Activated T-helper 2 cell treated with anti-CD3 and anti-CD28 coated beads, Interferon-gamma antibody, Interleukin-2, Interleukin-4, amounts not matched to agents 10 μg/mL and 5 μg/mL and 100 μg/mL, durations not matched to agents 14 hours and 24 hours and 36 hours (primary cell): Measurements from ENCODE around the gene EHF. TPM values are rescaled to one million over a fixed set of nuclear protein-coding genes. Genes with fewer than 3 reads are reported as not detected.

Experiments used
- DNase-seq: peaks from one replicate; pipeline ENCODE4 v3.0.0; 2021; ENCODE audit warnings: low spot score
- H3K27ac Mint-ChIP-seq: one replicate; pipeline ENCODE4 v1.8.0; 2021; ENCODE audit warnings: mixed read lengths
- H3K27me3 Mint-ChIP-seq: one replicate; pipeline ENCODE4 v1.8.0; 2021; ENCODE audit warnings: low read depth, mixed read lengths
- H3K36me3 Mint-ChIP-seq: one replicate; pipeline ENCODE4 v1.8.0; 2021; ENCODE audit warnings: low read depth, mixed read lengths
- H3K4me1 Mint-ChIP-seq: one replicate; pipeline ENCODE4 v1.8.0; 2021; ENCODE audit warnings: low read depth, mixed read lengths
- H3K4me3 Mint-ChIP-seq: one replicate; pipeline ENCODE4 v1.8.0; 2021; ENCODE audit warnings: low read depth, mild to moderate bottlenecking, moderate library complexity, mixed read lengths
- H3K9me3 Mint-ChIP-seq: one replicate; pipeline ENCODE4 v1.8.0; 2021; ENCODE audit warnings: mixed read lengths
- intact Hi-C: fragments of 100-400 bp; cut with micrococcal nuclease; formaldehyde crosslinking; loops from one replicate; pipeline ENCODE4 v1.15.1; 2023
- total RNA-seq: library from RNA; stranded (reverse); gene quantifications from 2 replicates; pipeline ENCODE4 v1.2.3, GENCODE V29; 2022

Gene EHF
- total RNA-seq, 1 donor from 2014 or later = not detected

- no peak for DNase-seq
- intact Hi-C loops = no loop called here
- Mint-ChIP-seq H3K27me3 (peaks cover 43% of the 10 kb centered on the region), H3K36me3 (no peaks in the 10 kb centered on the region), H3K9me3 (no peaks in the 10 kb centered on the region), H3K27ac (no peak overlapping the region), H3K4me3 (no peak overlapping the region), H3K4me1 (peaks cover 8% of the 10 kb centered on the region)
Measured at GRCh38 chr11:34619062-34619516, 1.8 kb upstream of the EHF start.

- no peaks in the 10 kb centered on the region for H3K36me3 Mint-ChIP-seq
- peaks cover 42% of the 10 kb centered on the region for H3K27me3 Mint-ChIP-seq
- H3K4me1 Mint-ChIP-seq = no peaks in the 10 kb centered on the region
- no peak for DNase-seq
- no peaks in the 10 kb centered on the region for H3K9me3 Mint-ChIP-seq
- intact Hi-C loops = no loop called here
- no peak overlapping the region for H3K27ac Mint-ChIP-seq
- H3K4me3 Mint-ChIP-seq = no peak overlapping the region
Measured at GRCh38 chr11:34620202-34620601, 691 bp upstream of the EHF start.

GRCh38 chr11:34621876-34622275 is 983 bp downstream of the EHF start:
- no peak for DNase-seq
- H3K36me3 Mint-ChIP-seq = no peaks in the 10 kb centered on the region
- no peak overlapping the region for H3K27ac Mint-ChIP-seq
- H3K27me3 Mint-ChIP-seq = peaks cover 50% of the 10 kb centered on the region
- intact Hi-C loops = no loop called here
- H3K4me1 Mint-ChIP-seq = peaks cover 5% of the 10 kb centered on the region
- no peaks in the 10 kb centered on the region for H3K9me3 Mint-ChIP-seq
- no peak overlapping the region for H3K4me3 Mint-ChIP-seq

GRCh38 chr11:34623463-34623862 is 2.6 kb downstream of the EHF start:
- H3K27ac Mint-ChIP-seq = no peak overlapping the region
- H3K4me1 Mint-ChIP-seq = peaks cover 5% of the 10 kb centered on the region

GRCh38 chr11:34624069-34624468 is 3.2 kb downstream of the EHF start:
- Mint-ChIP-seq H3K27me3 (peaks cover 51% of the 10 kb centered on the region), H3K9me3 (no peaks in the 10 kb centered on the region), H3K4me3 (no peak overlapping the region), H3K4me1 (peaks cover 5% of the 10 kb centered on the region), H3K36me3 (no peaks in the 10 kb centered on the region), H3K27ac (no peak overlapping the region)
- intact Hi-C loops = no loop called here
- DNase-seq = no peak

More at GRCh38 chr11:34623463-34623862, 2.6 kb downstream of the EHF start:
- DNase-seq = no peak
- H3K27me3 Mint-ChIP-seq = peaks cover 45% of the 10 kb centered on the region
- no peaks in the 10 kb centered on the region for H3K9me3 Mint-ChIP-seq
- H3K36me3 Mint-ChIP-seq = no peaks in the 10 kb centered on the region
- H3K4me3 Mint-ChIP-seq = no peak overlapping the region
- intact Hi-C loops = no loop called here

GRCh38 chr11:34625576-34625975 is 4.7 kb downstream of the EHF start:
- intact Hi-C loops = no loop called here
- no peak for DNase-seq
- Mint-ChIP-seq H3K27ac (no peak overlapping the region), H3K4me3 (no peak overlapping the region), H3K36me3 (no peaks in the 10 kb centered on the region), H3K9me3 (no peaks in the 10 kb centered on the region), H3K27me3 (peaks cover 49% of the 10 kb centered on the region), H3K4me1 (peaks cover 5% of the 10 kb centered on the region)

- DNase-seq = no peak
- Mint-ChIP-seq H3K36me3 (no peaks in the 10 kb centered on the region), H3K4me3 (no peak overlapping the region), H3K9me3 (no peaks in the 10 kb centered on the region), H3K27me3 (peaks cover 47% of the 10 kb centered on the region), H3K27ac (no peak overlapping the region), H3K4me1 (peaks cover 5% of the 10 kb centered on the region)
- intact Hi-C loops = no loop called here
Measured at GRCh38 chr11:34626393-34626792, 5.5 kb downstream of the EHF start.

GRCh38 chr11:34627197-34627596 is 6.3 kb downstream of the EHF start:
- Mint-ChIP-seq H3K27me3 (peaks cover 44% of the 10 kb centered on the region), H3K4me1 (peaks cover 5% of the 10 kb centered on the region), H3K9me3 (no peaks in the 10 kb centered on the region), H3K27ac (no peak overlapping the region), H3K36me3 (no peaks in the 10 kb centered on the region), H3K4me3 (no peak overlapping the region)
- intact Hi-C loops = no loop called here
- DNase-seq = no peak

- no peak for DNase-seq
- Mint-ChIP-seq H3K9me3 (no peaks in the 10 kb centered on the region), H3K4me1 (peaks cover 18% of the 10 kb centered on the region), H3K27me3 (peaks cover 39% of the 10 kb centered on the region), H3K36me3 (no peaks in the 10 kb centered on the region), H3K4me3 (no peak overlapping the region), H3K27ac (no peak overlapping the region)
- intact Hi-C loops = no loop called here
Measured at GRCh38 chr11:34629711-34630110, 8.8 kb downstream of the EHF start.

- DNase-seq = no peak
- H3K27ac Mint-ChIP-seq = no peak overlapping the region
- no peaks in the 10 kb centered on the region for H3K36me3 Mint-ChIP-seq
- H3K4me1 Mint-ChIP-seq = peaks cover 18% of the 10 kb centered on the region
- H3K27me3 Mint-ChIP-seq = peaks cover 36% of the 10 kb centered on the region
- H3K9me3 Mint-ChIP-seq = no peaks in the 10 kb centered on the region
- intact Hi-C loops = no loop called here
- no peak overlapping the region for H3K4me3 Mint-ChIP-seq
Measured at GRCh38 chr11:34630544-34630943, 9.7 kb downstream of the EHF start.

GRCh38 chr11:34631297-34631696 is 10.4 kb downstream of the EHF start:
- H3K4me3 Mint-ChIP-seq = no peak overlapping the region
- DNase-seq = no peak
- intact Hi-C loops = no loop called here
- H3K4me1 Mint-ChIP-seq = peaks cover 16% of the 10 kb centered on the region
- no peaks in the 10 kb centered on the region for H3K9me3 Mint-ChIP-seq
- no peaks in the 10 kb centered on the region for H3K36me3 Mint-ChIP-seq
- no peak overlapping the region for H3K27ac Mint-ChIP-seq
- H3K27me3 Mint-ChIP-seq = peaks cover 35% of the 10 kb centered on the region

- H3K9me3 Mint-ChIP-seq = no peaks in the 10 kb centered on the region
- no peak overlapping the region for H3K4me3 Mint-ChIP-seq
- no peak for DNase-seq
- peaks cover 33% of the 10 kb centered on the region for H3K27me3 Mint-ChIP-seq
- peaks cover 13% of the 10 kb centered on the region for H3K4me1 Mint-ChIP-seq
- H3K36me3 Mint-ChIP-seq = no peaks in the 10 kb centered on the region
- intact Hi-C loops = no loop called here
- H3K27ac Mint-ChIP-seq = no peak overlapping the region
Measured at GRCh38 chr11:34631737-34632104, 10.8 kb downstream of the EHF start.

- Mint-ChIP-seq H3K4me3 (no peak overlapping the region), H3K4me1 (peaks cover 13% of the 10 kb centered on the region), H3K36me3 (no peaks in the 10 kb centered on the region), H3K27ac (no peak overlapping the region), H3K9me3 (no peaks in the 10 kb centered on the region), H3K27me3 (peaks cover 33% of the 10 kb centered on the region)
- intact Hi-C loops = no loop called here
- no peak for DNase-seq
Measured at GRCh38 chr11:34632105-34632791, 11.4 kb downstream of the EHF start.

- no peak for DNase-seq
- no peak overlapping the region for H3K27ac Mint-ChIP-seq
- no peaks in the 10 kb centered on the region for H3K36me3 Mint-ChIP-seq
- intact Hi-C loops = no loop called here
- peaks cover 13% of the 10 kb centered on the region for H3K4me1 Mint-ChIP-seq
- peaks cover 36% of the 10 kb centered on the region for H3K27me3 Mint-ChIP-seq
- H3K9me3 Mint-ChIP-seq = no peaks in the 10 kb centered on the region
- H3K4me3 Mint-ChIP-seq = no peak overlapping the region
Measured at GRCh38 chr11:34633640-34633989, 12.7 kb downstream of the EHF start.
